Chondrocyte (in vitro differentiated cells): ENCODE results near the gene ASTN2. TPM values are rescaled to one million over a fixed set of nuclear protein-coding genes. Genes with fewer than 3 reads are reported as not detected.

Experiments used
- DNase-seq: peaks from one replicate; pipeline ENCODE4 v3.0.0; 2021; ENCODE audit warnings: mixed read lengths, low spot score
- H3K27ac Mint-ChIP-seq: one replicate; pipeline ENCODE4 v1.8.0; 2021; ENCODE audit warnings: mild to moderate bottlenecking, moderate library complexity, mixed read lengths; ENCODE audit not compliant: unreplicated experiment
- H3K27me3 Mint-ChIP-seq: 2 replicates; pipeline ENCODE4 v1.8.0; 2021; ENCODE audit warnings: low read depth, mixed read lengths
- H3K36me3 Mint-ChIP-seq: 2 replicates; pipeline ENCODE4 v1.8.0; 2021; ENCODE audit warnings: low read depth, mixed read lengths
- H3K4me1 Mint-ChIP-seq: 2 replicates; pipeline ENCODE4 v1.8.0; 2021; ENCODE audit warnings: low read depth, mild to moderate bottlenecking, mixed read lengths
- H3K4me3 Mint-ChIP-seq: one replicate; pipeline ENCODE4 v1.8.0; 2021; ENCODE audit warnings: mild to moderate bottlenecking, moderate library complexity, mixed read lengths; ENCODE audit not compliant: unreplicated experiment
- H3K9me3 Mint-ChIP-seq: 2 replicates; pipeline ENCODE4 v1.8.0; 2021; ENCODE audit warnings: low read depth, mixed read lengths
- CTCF ChIP-seq: fragments of 200-600 bp; sonication (generic); IDR thresholded peaks from 2 replicates; pipeline ENCODE4 v1.5.0; 2021; ENCODE audit warnings: antibody characterized with exemption, mild to moderate bottlenecking, moderate library complexity
- total RNA-seq: library from RNA; stranded (reverse); gene quantifications from 3 replicates; pipeline ENCODE4 v1.2.1, GENCODE V29; 2021

Gene ASTN2
- total RNA-seq, 1 donor from 2014 or later: 3.6 TPM

GRCh38 chr9:117063721-117064471 is 351.0 kb downstream of the ASTN2 start:
- H3K36me3 Mint-ChIP-seq: no peaks in the 10 kb centered on the region
- no peak for DNase-seq
- no peaks in the 10 kb centered on the region for H3K27me3 Mint-ChIP-seq
- H3K4me1 Mint-ChIP-seq: no peaks in the 10 kb centered on the region
- H3K4me3 Mint-ChIP-seq: no peak overlapping the region
- H3K27ac Mint-ChIP-seq: no peak overlapping the region
- peaks cover 2% of the 10 kb centered on the region for H3K9me3 Mint-ChIP-seq
- TF ChIP-seq CTCF: no peak

- TF ChIP-seq CTCF: no peak
- H3K36me3 Mint-ChIP-seq: no peaks in the 10 kb centered on the region
- no peak for DNase-seq
- no peak overlapping the region for H3K4me3 Mint-ChIP-seq
- no peaks in the 10 kb centered on the region for H3K4me1 Mint-ChIP-seq
- H3K27me3 Mint-ChIP-seq: no peaks in the 10 kb centered on the region
- H3K27ac Mint-ChIP-seq: no peak overlapping the region
- peaks cover 2% of the 10 kb centered on the region for H3K9me3 Mint-ChIP-seq
These were observed 353.9 kb downstream of the ASTN2 start for GRCh38 chr9:117060963-117061362.

GRCh38 chr9:117050007-117050406 is 364.9 kb downstream of the ASTN2 start:
- Mint-ChIP-seq H3K36me3 (no peaks in the 10 kb centered on the region), H3K27me3 (no peaks in the 10 kb centered on the region)
- TF ChIP-seq CTCF: no peak

GRCh38 chr9:117046666-117047327 is 368.1 kb downstream of the ASTN2 start:
- H3K27me3 Mint-ChIP-seq: peaks cover 3% of the 10 kb centered on the region
- no peak for DNase-seq
- TF ChIP-seq CTCF: peak; percentile 34
- no peak overlapping the region for H3K27ac Mint-ChIP-seq
- H3K36me3 Mint-ChIP-seq: no peaks in the 10 kb centered on the region
- no peaks in the 10 kb centered on the region for H3K4me1 Mint-ChIP-seq
- no peak overlapping the region for H3K4me3 Mint-ChIP-seq
- no peaks in the 10 kb centered on the region for H3K9me3 Mint-ChIP-seq

More at GRCh38 chr9:117050007-117050406, 364.9 kb downstream of the ASTN2 start:
- Mint-ChIP-seq H3K4me3 (no peak overlapping the region), H3K9me3 (no peaks in the 10 kb centered on the region), H3K27ac (no peak overlapping the region), H3K4me1 (no peaks in the 10 kb centered on the region)
- no peak for DNase-seq

GRCh38 chr9:117044241-117044640 is 370.6 kb downstream of the ASTN2 start:
- H3K4me3 Mint-ChIP-seq: no peak overlapping the region
- H3K27me3 Mint-ChIP-seq: peaks cover 9% of the 10 kb centered on the region
- no peaks in the 10 kb centered on the region for H3K36me3 Mint-ChIP-seq
- H3K27ac Mint-ChIP-seq: no peak overlapping the region
- H3K4me1 Mint-ChIP-seq: no peaks in the 10 kb centered on the region
- H3K9me3 Mint-ChIP-seq: no peaks in the 10 kb centered on the region
- TF ChIP-seq CTCF: no peak
- no peak for DNase-seq
